ENCODE measurements around the gene CCKAR.

CCKAR gene

DNA sequence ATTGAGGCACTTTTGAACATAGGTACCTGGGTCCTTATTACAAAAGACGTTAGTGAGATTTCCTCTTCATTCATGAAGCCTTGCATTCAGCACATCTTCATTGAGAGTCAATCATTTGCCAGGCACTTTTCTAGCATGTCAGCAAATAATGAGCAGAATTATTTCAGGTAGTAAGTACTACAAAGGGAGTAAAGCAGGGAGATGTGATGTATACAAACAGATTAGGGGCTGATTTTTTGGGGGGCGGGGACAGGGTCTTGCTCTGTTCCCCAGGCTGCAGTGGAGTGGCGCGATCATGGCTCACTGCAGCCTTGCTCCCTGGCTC, 638 bp upstream of the CCKAR start:
- DNase-seq (ENCODE audit: low read depth in 2 of 2), result no peak

DNA sequence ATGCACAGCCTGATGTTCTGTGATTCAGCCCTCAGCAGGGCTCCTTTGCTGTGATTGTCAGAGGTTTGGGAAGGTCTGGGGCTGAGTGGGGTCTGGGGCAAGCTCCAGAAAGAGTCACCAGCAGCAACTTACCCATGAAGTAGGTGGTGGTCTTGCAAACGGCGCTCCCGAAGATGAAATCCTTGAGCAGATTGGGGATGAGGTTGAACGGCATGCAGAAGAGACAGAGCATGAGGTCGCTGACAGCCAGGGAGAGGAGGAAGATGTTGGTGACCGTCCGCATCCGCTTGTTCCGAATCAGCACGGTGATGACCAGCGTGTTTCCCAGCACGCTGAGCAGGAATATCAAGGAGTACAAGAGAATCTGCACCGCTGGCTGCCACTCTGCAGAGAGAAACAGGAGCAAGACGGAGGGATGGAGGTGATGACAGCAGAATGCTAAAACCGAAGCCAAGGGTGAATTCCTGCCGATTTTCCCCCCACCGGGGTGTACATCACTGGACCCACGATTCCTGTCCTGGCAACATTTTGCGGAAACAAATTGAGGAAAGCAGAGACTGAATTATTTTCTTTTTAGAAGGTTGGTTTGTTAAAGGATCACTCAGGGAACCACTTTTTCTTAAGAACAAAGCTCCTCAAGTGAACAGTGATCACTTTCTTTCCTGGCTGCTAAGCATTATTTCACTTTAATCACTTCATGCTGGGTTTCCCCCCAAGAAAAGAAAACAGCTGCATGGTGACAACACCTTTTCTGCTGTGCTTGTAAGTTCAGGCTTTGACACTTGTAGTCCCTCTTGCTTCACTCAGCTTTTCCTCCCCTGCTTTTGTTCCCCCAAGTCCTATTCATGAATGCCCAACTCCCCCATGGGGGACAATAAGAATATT, 941 bp downstream of the CCKAR start:
- no peak for DNase-seq (ENCODE audit: low read depth in 2 of 2)

DNA sequence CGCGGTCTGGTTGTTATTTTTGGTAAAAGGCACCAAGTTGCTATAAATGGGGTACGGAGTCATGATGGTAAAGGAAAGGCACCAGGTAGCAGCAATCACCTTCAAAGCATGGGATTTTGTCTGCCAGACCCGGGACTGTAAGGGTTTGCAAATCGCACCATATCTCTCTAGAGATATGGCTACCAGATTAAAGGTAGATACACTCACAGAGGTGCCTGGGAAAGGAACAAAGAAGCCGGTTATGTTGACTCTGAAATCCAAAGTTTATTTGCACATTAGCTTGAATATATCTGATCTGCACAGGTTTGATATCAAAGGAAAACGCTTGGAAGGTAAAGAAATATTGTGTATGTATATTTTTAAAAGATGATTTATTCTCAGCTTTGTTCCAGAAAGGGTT, 4.6 kb downstream of the CCKAR start:
- DNase-seq (ENCODE audit: low read depth in 2 of 2), result no peak

DNA sequence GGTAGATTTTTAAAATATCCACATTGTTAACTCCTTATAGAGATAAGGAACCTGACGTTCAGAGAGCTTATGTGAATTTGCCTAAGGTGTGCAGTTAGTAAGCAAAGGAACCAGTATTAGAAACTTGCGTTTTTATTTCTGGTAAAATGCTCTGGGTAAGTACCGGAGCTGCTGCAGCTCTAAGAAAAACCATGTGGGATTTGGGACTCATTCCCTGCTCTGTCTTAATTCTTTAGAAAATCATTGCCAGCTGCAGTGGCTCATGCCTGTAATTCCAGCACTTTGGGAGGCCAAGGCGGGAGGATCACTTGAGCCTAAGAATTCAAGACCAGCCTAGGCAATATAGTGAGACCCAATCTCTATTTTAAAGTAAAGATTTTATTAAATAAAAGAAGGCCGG, 5.8 kb downstream of the CCKAR start:
- no peak for DNase-seq (ENCODE audit: low read depth in 2 of 2)

DNA sequence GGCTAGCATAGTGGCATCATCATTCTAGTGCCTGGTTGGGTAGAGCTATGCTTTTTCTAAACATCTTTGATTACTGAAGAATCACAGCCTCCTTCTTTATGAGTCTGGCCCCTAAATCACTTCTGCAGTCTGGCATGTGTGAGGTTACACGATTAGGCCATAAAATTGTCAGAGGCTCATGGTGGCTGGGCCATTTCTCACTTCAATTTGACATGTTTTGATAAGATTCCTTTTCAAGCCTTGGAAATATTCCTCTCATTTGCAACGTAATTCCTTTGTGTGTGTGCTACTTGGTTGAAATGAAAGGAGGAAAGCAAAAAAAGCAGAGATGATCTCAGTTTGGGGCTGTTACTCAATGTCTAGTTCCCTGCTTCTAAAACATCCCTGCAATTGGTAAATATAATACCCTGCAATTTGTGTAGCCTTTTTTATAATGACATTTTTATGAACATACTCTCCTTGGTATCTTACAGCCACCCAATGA, 6.2 kb downstream of the CCKAR start:
- no peak for DNase-seq (ENCODE audit: low read depth in 2 of 2)

DNA sequence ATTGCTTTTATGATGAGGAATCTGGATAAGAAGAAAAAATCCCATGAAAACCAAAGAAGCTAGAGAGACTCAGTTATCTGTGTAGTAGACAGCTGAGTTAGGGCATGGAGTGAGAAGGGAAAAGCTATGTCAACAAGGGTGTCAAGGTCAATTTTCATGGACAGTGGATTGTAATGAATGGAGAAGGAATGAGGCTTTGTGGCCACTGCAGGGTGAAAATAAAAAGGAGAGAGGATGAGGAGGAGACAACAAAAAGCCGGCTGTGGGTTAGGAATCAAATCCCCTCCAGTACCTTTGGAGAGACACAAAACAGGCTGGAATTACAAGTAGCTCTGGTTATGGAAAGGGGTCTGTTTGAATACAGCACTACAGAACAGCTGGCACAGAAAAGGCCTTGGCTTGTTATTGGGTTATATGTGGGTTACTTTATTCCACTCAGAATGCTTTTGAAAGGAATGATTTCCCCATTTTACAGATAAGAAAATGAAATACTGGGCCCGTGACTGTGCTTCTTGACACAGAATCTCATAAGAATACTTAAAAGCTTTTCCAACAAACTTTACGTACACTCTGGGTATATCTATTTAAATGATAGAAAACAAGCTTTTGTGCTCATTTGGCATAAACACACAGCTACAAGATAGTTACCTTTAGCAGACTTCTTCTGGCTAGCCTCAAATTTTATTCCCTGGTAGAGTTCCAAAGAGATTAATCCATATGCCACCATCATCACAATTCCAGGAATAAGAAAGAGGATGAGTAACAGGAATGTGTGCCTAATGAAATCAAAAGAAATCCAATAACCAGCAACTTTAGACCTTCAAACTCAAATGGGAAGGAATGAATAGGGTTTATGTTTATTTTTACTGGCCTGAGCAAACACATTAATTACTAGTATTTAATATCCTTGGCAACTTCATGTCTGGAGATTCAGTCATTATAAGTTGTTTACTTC, 7.5 kb downstream of the CCKAR start:
- no peak for DNase-seq (ENCODE audit: low read depth in 2 of 2)

DNA sequence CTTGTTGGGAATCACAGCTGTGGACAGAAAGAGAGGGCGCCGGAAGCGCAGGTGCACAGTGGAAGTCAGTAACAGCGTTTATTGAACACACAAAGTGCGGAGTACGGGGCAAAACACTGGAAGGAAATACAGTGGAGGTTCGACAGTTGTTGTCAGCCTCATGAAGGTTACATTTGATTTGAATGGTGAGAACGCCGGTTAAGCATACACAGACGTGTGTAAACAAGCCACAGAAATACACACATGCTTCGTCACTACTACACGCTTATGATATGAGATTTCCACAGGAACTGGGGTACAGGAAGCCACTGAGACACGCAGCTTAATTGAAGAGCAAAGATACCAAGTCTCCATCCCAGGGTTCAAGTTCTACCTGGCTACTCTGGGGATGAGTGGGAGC, 12.0 kb downstream of the CCKAR start:
- no peak for DNase-seq (ENCODE audit: low read depth in 2 of 2)

DNA sequence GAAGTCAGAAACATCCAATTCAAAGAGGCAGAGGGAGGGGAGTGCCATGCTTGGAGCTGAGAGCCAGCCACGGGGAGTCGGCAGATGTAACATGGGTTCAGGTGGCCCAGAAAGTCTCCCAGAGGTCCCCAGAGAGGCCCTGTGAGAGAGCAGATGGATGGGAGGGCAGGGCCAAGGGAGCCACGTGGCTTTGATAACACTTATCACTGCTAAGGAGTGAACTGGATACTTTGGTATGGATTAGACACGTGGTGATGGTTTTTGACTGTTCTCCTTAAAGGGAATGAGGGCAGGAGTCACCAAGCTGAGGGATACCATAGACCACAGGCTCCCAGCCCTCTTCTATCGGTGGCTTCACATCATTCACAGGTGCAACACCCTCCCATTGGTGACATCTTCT, 13.7 kb downstream of the CCKAR start:
- DNase-seq (ENCODE audit: low read depth in 2 of 2), result no peak

DNA sequence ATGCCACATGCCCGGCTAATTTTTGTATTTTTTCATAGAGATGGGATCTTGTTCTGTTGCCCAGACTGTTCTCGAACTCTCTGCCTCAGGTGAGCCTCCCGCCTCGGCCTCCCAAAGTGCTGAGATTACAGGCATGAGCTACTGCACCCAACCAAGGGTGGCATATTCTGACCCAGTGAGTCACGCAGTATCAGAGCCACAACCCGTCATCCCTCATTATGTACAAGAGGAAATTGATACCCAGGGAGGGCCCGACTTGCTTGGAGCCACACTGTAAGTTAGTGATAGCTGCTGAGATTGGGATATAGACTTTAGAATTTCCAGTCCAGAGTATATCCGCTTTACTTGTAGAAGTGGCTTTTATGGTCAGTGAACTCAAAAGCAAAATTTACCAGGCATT, 14.6 kb downstream of the CCKAR start:
- DNase-seq (ENCODE audit: low read depth in 2 of 2), result no peak

DNA sequence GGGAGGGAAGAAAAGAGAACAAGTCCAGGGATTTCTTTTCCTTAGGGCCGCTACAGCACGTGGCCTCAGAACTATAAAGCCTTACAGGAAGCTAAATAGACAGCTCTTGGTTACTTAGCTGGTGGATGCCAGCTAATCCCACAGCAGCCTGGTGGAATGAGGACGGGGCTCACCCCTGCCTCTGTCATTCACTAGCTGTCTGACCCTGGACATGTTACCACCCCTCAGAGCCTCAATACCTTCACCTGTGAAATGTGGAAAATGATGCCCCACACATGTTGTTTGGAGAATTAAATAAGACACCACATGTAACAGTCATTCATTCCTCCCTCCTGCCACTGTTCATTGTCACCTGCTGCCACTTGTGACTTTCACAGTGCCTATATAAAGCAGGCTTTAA, 15.7 kb downstream of the CCKAR start:
- no peak for DNase-seq (ENCODE audit: low read depth in 2 of 2)

DNA sequence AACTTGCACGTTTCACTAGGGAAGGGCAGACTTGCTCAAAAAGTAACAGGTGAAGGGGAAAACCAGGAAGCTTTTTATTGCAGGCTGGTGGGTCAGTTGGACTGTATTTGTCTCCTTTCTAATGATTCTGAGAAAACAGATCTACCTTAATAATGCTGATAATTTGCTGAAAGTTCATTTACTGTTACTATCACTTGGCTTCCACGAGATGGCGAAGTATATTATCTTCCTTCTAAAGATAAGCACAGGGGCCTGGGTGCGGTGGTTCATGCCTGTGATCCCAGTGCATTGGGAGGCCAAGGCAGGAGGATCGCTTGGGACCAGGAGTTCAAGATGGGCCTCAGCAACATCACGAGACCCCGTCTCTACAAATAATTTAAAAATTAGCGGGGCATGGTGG, 16.4 kb downstream of the CCKAR start:
- no peak for DNase-seq (ENCODE audit: low read depth in 2 of 2)

DNA sequence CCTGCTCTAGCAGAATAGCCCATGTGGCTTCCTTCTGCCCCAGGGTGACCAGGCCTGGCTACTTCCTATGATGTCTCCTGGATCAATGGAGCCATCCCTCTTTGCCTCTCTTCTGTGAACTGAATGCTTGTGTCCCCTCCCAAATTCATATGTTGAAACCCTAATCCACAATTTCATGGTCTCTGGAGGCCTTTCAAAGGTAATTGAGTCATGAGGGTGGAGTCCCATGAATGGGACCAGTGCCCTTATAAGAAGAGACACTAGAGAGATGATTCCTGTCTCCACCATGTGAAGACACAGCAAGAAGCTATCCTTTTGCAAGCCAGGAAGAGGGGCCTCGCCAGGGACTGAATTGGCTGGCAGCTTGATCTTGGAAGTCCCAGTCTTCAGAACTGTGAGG, 18.4 kb downstream of the CCKAR start:
- DNase-seq (ENCODE audit: low read depth in 2 of 2), result no peak

DNA sequence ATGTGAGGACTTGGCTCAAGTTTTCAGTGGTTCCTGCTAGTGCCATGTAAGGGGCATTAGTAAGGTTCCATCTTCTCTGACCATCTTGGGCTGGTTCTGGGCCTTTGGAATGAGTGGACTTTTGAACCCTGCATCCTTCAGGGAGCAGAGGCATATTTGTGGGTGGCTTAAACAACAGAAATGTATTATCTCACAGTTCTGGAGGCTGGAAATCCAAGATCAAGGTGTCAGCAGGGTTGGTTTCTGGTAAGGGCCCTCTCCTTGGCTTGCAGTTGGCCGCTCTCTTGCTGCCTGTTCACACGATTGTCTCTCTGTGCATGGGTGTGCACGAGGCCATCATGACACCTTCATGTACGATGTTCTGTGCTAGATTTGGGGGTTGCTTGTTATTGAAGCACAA, 21.3 kb downstream of the CCKAR start:
- no peak for DNase-seq (ENCODE audit: low read depth in 2 of 2)

DNA sequence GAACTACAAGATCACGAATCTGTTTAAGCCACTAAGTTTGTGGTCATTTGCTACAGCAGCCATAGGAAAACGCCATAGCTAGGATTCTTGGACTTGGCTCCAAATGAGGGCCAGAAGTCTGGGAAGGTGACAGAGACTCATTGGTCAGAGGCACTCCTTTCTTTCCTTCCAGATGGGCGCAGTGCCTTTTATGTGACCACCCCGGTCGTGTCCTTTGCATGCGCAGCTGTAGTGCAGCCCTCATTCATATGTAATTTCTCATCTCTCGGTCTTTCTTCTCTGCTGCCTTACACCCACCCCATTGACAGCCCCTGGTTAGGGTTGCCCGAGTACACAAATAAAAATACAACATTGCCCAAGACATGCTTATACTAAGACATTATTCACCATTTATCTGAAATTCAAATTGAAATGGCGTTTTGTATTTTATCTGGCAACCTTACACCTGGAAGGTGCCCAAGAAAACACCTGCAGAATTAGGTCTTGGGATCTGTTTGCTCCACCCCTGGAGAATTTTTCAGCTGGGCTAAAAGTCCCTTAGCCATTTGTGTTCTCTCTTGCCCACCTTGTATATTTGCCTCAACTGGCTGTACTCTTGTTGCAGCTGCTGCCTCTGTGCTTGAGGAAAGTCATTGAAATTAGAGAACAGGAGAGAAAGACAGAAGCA, 21.9 kb downstream of the CCKAR start:
- DNase-seq (ENCODE audit: low read depth in 2 of 2), result no peak

DNA sequence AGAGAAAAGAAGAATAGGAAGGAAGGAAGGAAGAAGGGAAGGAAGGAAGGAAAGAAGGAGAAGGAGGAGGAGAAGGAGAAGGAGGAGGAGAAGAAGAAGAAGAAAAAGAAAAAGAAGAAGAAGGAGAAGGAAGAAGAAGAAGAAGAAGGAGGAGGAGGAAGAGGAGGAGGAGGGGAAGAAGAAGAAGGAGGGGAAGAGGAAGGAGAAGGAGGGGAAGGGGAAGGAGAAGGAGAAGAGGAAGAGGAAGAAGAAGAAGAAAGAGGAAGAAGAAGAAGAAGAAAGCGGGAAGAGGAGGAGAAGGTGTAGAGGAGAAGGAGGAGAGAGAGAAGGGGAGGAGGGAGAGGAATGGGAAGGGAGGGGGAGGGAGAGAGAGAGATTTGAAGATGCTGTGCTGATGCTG, 22.6 kb downstream of the CCKAR start:
- DNase-seq (ENCODE audit: low read depth in 2 of 2), result no peak

DNA sequence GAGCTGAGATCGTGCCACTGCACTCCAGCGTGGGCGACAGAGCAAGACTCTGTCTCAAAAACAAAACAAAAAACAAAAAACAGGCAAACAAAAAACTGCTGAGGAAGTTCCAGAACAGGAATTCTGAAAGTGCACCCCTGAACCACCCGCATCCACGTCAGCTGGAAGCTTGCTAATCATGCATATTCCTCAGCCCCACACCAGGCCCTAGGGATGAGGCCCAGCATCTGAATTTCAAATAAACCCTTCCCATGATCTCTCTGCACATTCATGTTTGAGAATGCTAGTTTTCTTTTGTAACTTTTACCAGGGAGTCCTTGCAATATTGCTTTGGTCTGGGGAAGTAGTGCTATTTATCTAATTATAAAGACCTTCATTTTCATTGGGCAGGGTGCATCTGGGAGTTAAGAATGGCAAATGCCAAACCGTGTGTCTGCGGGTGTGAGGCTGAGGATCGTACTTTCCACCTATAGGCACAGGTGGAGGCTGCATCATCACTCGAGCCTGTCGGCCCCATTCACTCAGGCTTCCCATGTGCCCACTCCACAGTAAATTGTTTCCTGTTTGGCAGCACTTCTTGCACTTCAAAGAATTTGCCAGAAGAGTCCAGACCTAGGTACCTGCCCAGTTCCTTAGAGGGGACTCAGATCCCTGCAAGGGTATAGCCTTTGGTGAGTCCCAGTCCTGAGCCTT, 23.6 kb downstream of the CCKAR start:
- no peak for DNase-seq (ENCODE audit: low read depth in 2 of 2)

DNA sequence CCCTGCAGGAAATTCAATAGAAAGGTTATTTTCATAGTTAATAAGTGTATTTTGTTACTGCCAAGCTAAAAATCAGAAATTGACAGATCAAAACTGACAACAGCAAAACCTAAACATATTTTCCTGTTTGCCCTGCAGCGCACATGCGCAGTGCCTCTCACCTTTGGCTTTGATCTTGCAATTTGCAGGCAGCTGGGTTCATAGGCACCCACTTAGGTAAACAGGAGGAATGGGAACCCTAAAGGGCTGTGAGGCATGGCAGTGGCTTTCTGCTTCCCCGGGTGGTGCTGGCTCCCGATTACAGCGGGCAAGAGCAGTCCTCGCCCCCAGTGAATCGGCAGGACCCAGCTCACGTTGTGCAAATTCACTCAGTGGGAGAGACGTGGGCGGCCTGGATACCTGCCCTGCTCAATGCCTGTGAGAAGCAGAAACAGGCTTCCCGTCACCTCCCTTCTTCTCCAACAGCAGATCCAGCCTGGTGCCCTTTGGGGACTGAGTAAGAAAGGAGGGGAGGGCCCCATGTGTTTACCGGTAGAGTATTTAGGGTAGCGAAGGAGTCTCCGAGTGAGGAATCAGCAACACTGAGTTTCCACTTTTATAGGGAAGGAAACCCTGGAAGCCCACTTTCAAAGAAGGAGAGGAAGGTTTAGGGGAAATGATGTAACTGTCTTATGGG, 25.7 kb downstream of the CCKAR start:
- DNase-seq (ENCODE audit: low read depth in 2 of 2), result no peak

DNA sequence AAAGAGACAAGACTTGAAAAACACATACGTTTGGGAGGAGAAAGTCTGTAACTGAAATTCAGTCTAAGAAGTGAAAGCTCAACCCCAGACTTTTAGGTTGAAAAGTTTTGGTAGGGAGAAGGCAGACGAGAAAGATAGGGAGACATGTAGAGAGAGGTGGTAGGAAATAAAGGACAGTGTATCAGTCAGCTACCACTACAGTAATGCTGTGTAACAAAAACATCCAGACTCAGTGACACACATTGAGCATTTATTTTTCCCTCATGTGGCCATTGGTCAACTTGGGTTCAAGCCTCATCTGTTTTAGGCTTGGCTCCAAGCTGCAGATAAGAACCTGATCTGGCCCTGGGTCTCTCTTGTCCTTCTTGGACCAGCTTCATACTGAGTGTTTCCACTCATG, 26.9 kb downstream of the CCKAR start:
- DNase-seq (ENCODE audit: low read depth in 2 of 2), result no peak

DNA sequence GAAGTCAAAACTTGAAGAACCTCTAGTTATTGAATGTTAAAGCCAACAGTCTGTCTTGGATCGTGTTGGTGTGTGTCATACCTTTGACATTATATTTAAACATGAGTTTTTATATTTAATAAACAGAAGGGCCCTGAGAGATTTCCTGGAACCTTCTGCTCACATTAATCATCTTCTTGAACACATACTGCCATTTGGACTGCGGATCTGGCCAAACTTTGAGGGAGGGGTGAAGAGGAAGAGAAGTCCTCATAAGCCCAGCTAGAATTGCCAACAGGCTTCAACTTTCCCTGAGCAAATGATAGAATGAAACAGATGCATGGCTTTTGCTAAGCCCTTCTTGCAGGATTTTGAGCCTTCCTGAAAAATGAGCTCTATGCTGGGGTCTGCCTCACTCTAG, 27.4 kb downstream of the CCKAR start:
- no peak for DNase-seq (ENCODE audit: low read depth in 2 of 2)

DNA sequence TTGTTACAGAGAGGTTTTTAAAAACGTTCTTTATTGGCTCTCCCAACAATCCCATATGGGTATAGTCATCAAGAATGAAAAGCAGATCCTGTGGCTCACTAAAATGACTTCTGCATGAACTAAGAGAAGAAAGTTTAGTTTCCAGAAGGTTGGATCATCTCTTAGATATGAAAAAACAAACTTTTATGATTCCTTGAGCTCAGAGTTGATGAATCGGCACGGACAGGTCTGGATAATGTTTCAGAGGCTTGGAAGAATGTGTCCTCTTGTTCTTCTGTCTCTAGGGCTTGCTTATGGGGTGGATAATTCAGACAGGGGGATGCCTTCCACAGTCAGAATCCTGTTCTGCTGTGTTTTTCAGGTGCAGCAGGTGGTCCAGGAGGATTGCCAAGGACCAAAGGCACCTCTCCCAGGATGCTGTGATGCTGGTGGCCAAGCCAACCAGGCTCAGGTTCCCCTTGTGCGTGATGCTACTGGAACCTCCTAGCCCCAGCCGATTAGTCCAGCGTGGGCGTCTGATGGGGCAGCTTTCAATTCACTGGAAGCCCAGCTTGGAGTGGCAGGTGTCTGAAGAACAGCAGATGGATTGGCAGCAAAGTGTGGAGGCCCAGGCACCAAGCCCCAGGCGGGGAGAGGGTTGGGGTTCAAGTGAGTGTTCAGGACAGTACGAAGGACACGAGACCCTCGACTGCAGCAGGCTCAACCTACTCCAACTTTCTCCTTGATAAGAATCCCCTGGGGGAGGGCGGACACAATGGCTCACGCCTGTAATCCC, 30.3 kb downstream of the CCKAR start:
- DNase-seq (ENCODE audit: low read depth in 2 of 2), result no peak
